Endothelial cell of umbilical vein (primary cell): ENCODE data around the gene MB.

Source experiments
- EZH2 ChIP-seq: IDR thresholded peaks from 2 replicates; pipeline ENCODE4 v1.6.1; 2012; ENCODE audit warnings: borderline replicate concordance, low read depth, mild to moderate bottlenecking, moderate library complexity, low read length, inconsistent platforms; ENCODE audit not compliant: severe bottlenecking
- GATA2 ChIP-seq: IDR thresholded peaks from 2 replicates; pipeline ENCODE4 v1.7.0; 2011; ENCODE audit warnings: low read depth, mild to moderate bottlenecking, moderate library complexity, mixed read lengths, low read length; ENCODE audit not compliant: insufficient read length, insufficient read depth
- MYC ChIP-seq: IDR thresholded peaks from one replicate; pipeline ENCODE4 v1.6.1; 2011; ENCODE audit warnings: mild to moderate bottlenecking, low read depth, low read length
- POLR2A ChIP-seq: IDR thresholded peaks from 2 replicates; pipeline ENCODE4 v1.6.1; 2012; ENCODE audit warnings: low read depth, mild to moderate bottlenecking, control low read depth, low read length
- POLR2AphosphoS5 ChIP-seq: IDR thresholded peaks from 2 replicates; pipeline ENCODE4 v1.6.1; 2012; ENCODE audit warnings: low read depth, mild to moderate bottlenecking, control low read depth, low read length, moderate library complexity; ENCODE audit not compliant: insufficient read depth
- TF ChIP-seq, protein P1 (sequence below), 2 donors: IDR thresholded peaks; 1 replicate in 1 of 2; 2 replicates in 1 of 2; pipeline ENCODE4 v1.5.1; 2011; ENCODE audit warnings: low read length in 2 of 2, mild to moderate bottlenecking in 2 of 2, moderate library complexity in 2 of 2, control low read depth in 1 of 2, inconsistent platforms in 1 of 2, low read depth in 1 of 2; ENCODE audit not compliant: insufficient read depth in 1 of 2; ENCODE audit errors: extremely low read depth in 1 of 2
- TF ChIP-seq, protein P2 (sequence below): IDR thresholded peaks from 2 replicates; pipeline ENCODE4 v1.6.1; 2011; ENCODE audit not compliant: insufficient read depth, insufficient read length

DNA sequence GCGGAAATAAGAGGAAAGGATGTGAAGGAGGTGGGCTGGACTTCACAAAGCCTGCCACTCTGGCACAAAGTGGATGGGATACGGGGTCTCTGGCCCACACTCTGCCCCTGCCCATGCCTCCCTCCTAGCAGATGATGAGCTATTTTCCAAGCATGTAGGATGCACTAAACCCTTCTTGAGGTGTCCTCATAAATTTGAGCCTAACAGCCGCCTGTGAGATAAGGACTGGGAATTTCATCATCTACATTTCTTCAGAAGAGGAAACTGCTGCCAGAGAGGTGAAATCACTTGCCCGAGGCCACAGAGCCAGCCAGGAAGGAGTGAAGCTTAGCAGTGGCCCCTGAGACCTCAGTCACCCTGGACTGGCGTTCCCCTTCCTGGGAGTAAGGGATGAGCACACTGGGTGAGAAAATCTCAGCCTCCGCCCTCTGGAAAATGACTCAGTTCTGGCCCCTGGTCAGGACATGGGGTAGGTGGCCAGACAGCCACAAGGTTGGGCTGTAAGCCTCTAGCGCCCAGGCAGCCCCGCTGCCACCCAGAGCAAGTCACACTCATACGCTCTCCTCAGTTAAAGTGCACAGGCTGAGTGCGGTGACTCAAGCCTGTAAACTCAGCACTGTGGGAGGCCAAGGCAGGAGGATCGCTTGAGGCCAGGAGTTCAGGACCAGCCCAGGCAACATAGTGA, 27.9 kb downstream of the MB start:
- TF ChIP-seq, protein P1, sequence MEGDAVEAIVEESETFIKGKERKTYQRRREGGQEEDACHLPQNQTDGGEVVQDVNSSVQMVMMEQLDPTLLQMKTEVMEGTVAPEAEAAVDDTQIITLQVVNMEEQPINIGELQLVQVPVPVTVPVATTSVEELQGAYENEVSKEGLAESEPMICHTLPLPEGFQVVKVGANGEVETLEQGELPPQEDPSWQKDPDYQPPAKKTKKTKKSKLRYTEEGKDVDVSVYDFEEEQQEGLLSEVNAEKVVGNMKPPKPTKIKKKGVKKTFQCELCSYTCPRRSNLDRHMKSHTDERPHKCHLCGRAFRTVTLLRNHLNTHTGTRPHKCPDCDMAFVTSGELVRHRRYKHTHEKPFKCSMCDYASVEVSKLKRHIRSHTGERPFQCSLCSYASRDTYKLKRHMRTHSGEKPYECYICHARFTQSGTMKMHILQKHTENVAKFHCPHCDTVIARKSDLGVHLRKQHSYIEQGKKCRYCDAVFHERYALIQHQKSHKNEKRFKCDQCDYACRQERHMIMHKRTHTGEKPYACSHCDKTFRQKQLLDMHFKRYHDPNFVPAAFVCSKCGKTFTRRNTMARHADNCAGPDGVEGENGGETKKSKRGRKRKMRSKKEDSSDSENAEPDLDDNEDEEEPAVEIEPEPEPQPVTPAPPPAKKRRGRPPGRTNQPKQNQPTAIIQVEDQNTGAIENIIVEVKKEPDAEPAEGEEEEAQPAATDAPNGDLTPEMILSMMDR (IDR thresholded peaks at IDR 0.05; ENCODE audit: extremely low read depth in 1 of 2, insufficient read depth in 1 of 2, low read depth in 1 of 2, low read length in 2 of 2): no peak
- TF ChIP-seq EZH2 (no peak), POLR2A (no peak), GATA2 (no peak), POLR2AphosphoS5 (no peak), MYC (no peak)
- TF ChIP-seq, protein P2, sequence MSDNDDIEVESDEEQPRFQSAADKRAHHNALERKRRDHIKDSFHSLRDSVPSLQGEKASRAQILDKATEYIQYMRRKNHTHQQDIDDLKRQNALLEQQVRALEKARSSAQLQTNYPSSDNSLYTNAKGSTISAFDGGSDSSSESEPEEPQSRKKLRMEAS: no peak
